ENCODE data around the gene PRELP. TPM values are rescaled to one million over a fixed set of nuclear protein-coding genes. Genes with fewer than 3 reads are reported as not detected.

PRELP gene
- total RNA-seq, 3 donors from 2014 or later, result 0.03 to 0.05 (median 0.03) TPM

GRCh38 chr1:203523667-203524066, 48.1 kb downstream of the PRELP start:
- Mint-ChIP-seq H3K9me3 (no peaks in the 10 kb centered on the region), H3K36me3 (ENCODE audit: insufficient read depth) (no peaks in the 10 kb centered on the region), H3K4me1 (ENCODE audit: low read depth) (no peaks in the 10 kb centered on the region), H3K4me3 (no peak overlapping the region), H3K27me3 (ENCODE audit: low read depth) (peaks cover 1% of the 10 kb centered on the region)
- ATAC-seq (no peak), DNase-seq (no peak)

- H3K9me3 Mint-ChIP-seq, result no peaks in the 10 kb centered on the region
- H3K27me3 Mint-ChIP-seq (ENCODE audit: low read depth), result peaks cover 1% of the 10 kb centered on the region
- no peaks in the 10 kb centered on the region for H3K36me3 Mint-ChIP-seq (ENCODE audit: insufficient read depth)
- no peaks in the 10 kb centered on the region for H3K4me1 Mint-ChIP-seq (ENCODE audit: low read depth)
- DNase-seq (no peak), ATAC-seq (no peak)
- H3K4me3 Mint-ChIP-seq, result no peak overlapping the region
Observed at GRCh38 chr1:203524152-203524551, 48.5 kb downstream of the PRELP start.

DNA sequence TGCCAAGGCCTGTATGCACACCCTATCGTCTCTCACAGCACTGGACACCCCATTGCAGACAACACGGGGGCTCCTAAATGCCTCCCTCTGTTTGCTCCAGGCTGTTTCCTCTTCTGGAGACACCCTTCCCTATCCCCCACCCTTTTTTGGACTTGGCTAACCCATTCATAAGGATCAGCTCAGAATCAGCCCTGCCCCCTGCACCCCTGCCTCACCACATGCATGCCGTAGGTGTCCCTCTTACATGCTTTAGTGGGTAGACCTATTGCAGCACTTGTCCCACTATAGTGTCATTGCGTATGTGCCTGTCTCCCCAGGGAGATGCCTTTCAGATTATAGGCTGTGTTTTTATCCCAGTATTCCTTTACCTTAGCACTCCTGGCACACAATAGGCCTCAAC, 49.2 kb downstream of the PRELP start:
- ATAC-seq (no peak), DNase-seq (no peak)
- Mint-ChIP-seq H3K9me3 (no peaks in the 10 kb centered on the region), H3K4me3 (no peak overlapping the region), H3K36me3 (ENCODE audit: insufficient read depth) (no peaks in the 10 kb centered on the region), H3K27me3 (ENCODE audit: low read depth) (peaks cover 1% of the 10 kb centered on the region), H3K4me1 (ENCODE audit: low read depth) (no peaks in the 10 kb centered on the region)

- ATAC-seq, result no peak
- H3K4me1 Mint-ChIP-seq (ENCODE audit: low read depth), result no peaks in the 10 kb centered on the region
- H3K27me3 Mint-ChIP-seq (ENCODE audit: low read depth), result peaks cover 1% of the 10 kb centered on the region
- no peaks in the 10 kb centered on the region for H3K36me3 Mint-ChIP-seq (ENCODE audit: insufficient read depth)
- no peaks in the 10 kb centered on the region for H3K9me3 Mint-ChIP-seq
- DNase-seq, result no peak
- H3K4me3 Mint-ChIP-seq, result no peak overlapping the region
Observed at GRCh38 chr1:203525685-203526084, 50.1 kb downstream of the PRELP start.

DNA sequence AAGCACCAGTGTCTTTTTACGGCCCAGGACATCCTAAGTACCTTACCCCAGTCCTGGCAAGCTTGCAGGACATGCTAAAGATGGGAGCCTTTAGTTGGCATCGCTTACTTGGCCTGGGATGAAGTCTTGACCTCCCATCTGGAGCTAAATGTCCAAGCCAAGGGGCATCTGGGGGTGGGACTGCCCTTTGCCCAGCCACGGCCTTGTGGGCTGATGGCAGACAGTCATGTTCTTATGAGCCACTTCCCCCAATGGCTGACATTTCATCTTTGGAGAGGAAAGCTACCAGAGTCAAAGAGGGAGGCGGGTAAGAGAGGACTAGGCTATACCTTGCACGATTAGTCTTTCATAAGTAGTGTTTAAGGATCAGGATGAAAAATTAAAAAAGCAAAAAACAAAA, 50.5 kb downstream of the PRELP start:
- ATAC-seq, result no peak
- H3K4me3 Mint-ChIP-seq, result no peak overlapping the region

DNA sequence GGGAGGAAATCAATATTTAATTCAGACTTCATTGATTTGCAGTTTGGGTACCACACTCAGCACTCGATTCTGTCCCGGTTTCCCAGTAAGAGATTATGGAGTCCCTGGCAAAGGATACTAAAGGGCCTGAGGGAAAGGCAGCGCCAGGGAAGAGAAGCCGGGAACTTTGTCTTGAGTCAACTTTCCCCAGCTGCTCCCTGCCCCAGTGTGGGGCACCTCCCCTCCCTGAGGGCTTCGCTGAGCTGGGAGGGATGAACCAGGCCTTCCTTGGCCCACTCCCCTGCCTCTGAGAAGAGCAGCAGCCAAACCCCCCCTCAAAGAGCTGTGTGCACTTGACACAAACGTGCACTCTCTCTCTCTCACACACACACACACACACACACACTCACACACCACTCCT, 51.0 kb downstream of the PRELP start:
- Mint-ChIP-seq H3K27me3 (ENCODE audit: low read depth) (peaks cover 1% of the 10 kb centered on the region), H3K4me3 (no peak overlapping the region), H3K4me1 (ENCODE audit: low read depth) (no peaks in the 10 kb centered on the region), H3K36me3 (ENCODE audit: insufficient read depth) (no peaks in the 10 kb centered on the region), H3K9me3 (no peaks in the 10 kb centered on the region)
- DNase-seq (no peak), ATAC-seq (no peak)

More for the DNA sequence above, 50.5 kb downstream of the PRELP start:
- no peaks in the 10 kb centered on the region for H3K36me3 Mint-ChIP-seq (ENCODE audit: insufficient read depth)
- no peak for DNase-seq
- H3K9me3 Mint-ChIP-seq, result no peaks in the 10 kb centered on the region
- peaks cover 1% of the 10 kb centered on the region for H3K27me3 Mint-ChIP-seq (ENCODE audit: low read depth)
- H3K4me1 Mint-ChIP-seq (ENCODE audit: low read depth), result no peaks in the 10 kb centered on the region

- no peaks in the 10 kb centered on the region for H3K4me1 Mint-ChIP-seq (ENCODE audit: low read depth)
- no peaks in the 10 kb centered on the region for H3K36me3 Mint-ChIP-seq (ENCODE audit: insufficient read depth)
- H3K27me3 Mint-ChIP-seq (ENCODE audit: low read depth), result peaks cover 1% of the 10 kb centered on the region
- DNase-seq, result no peak
- H3K4me3 Mint-ChIP-seq, result no peak overlapping the region
- no peak for ATAC-seq
- no peaks in the 10 kb centered on the region for H3K9me3 Mint-ChIP-seq
Observed at GRCh38 chr1:203527013-203527412, 51.4 kb downstream of the PRELP start.

GRCh38 chr1:203528063-203528462, 52.5 kb downstream of the PRELP start:
- no peak for ATAC-seq
- Mint-ChIP-seq H3K9me3 (no peaks in the 10 kb centered on the region), H3K27me3 (ENCODE audit: low read depth) (peaks cover 1% of the 10 kb centered on the region), H3K4me3 (no peak overlapping the region), H3K4me1 (ENCODE audit: low read depth) (no peaks in the 10 kb centered on the region), H3K36me3 (ENCODE audit: insufficient read depth) (no peaks in the 10 kb centered on the region)
- no peak for DNase-seq

- H3K4me1 Mint-ChIP-seq (ENCODE audit: low read depth), result no peaks in the 10 kb centered on the region
- no peaks in the 10 kb centered on the region for H3K9me3 Mint-ChIP-seq
- no peak for ATAC-seq
Observed at GRCh38 chr1:203528976-203529835, 53.6 kb downstream of the PRELP start.

DNA sequence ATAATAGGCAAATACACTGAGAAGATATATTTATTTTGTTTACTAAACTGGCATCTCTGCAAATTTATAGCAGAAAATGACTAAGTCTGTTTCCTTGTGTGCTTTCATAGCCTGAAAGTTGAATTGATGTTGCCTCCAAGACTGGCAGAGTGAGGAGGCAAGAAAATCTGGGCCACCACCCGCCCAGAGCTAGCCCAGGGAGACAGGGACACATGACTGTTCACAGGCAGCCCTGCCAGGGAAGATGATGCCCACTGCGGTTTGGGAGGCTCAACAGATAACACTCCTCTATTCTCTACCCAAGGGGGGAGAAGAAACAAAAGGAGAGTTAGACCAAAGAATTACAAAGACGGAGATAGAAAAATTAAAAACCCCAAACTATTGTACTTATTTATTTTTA, 55.5 kb downstream of the PRELP start:
- no peaks in the 10 kb centered on the region for H3K9me3 Mint-ChIP-seq
- no peak for DNase-seq
- H3K36me3 Mint-ChIP-seq (ENCODE audit: insufficient read depth), result no peaks in the 10 kb centered on the region
- ATAC-seq, result no peak
- H3K27me3 Mint-ChIP-seq (ENCODE audit: low read depth), result peaks cover 1% of the 10 kb centered on the region
- no peaks in the 10 kb centered on the region for H3K4me1 Mint-ChIP-seq (ENCODE audit: low read depth)
- H3K4me3 Mint-ChIP-seq, result no peak overlapping the region

More at GRCh38 chr1:203528976-203529835, 53.6 kb downstream of the PRELP start:
- Mint-ChIP-seq H3K27me3 (ENCODE audit: low read depth) (peaks cover 1% of the 10 kb centered on the region), H3K36me3 (ENCODE audit: insufficient read depth) (no peaks in the 10 kb centered on the region), H3K4me3 (no peak overlapping the region)
- no peak for DNase-seq

- H3K36me3 Mint-ChIP-seq (ENCODE audit: insufficient read depth), result no peaks in the 10 kb centered on the region
- ATAC-seq (no peak), DNase-seq (no peak)
- no peaks in the 10 kb centered on the region for H3K9me3 Mint-ChIP-seq
- no peaks in the 10 kb centered on the region for H3K27me3 Mint-ChIP-seq (ENCODE audit: low read depth)
- no peaks in the 10 kb centered on the region for H3K4me1 Mint-ChIP-seq (ENCODE audit: low read depth)
- H3K4me3 Mint-ChIP-seq, result no peak overlapping the region
Observed at GRCh38 chr1:203534012-203534411, 58.4 kb downstream of the PRELP start.

GRCh38 chr1:203534526-203534925, 58.9 kb downstream of the PRELP start:
- Mint-ChIP-seq H3K4me1 (ENCODE audit: low read depth) (no peaks in the 10 kb centered on the region), H3K9me3 (no peaks in the 10 kb centered on the region), H3K36me3 (ENCODE audit: insufficient read depth) (no peaks in the 10 kb centered on the region), H3K4me3 (no peak overlapping the region), H3K27me3 (ENCODE audit: low read depth) (no peaks in the 10 kb centered on the region)
- no peak for DNase-seq
- ATAC-seq, result no peak

DNA sequence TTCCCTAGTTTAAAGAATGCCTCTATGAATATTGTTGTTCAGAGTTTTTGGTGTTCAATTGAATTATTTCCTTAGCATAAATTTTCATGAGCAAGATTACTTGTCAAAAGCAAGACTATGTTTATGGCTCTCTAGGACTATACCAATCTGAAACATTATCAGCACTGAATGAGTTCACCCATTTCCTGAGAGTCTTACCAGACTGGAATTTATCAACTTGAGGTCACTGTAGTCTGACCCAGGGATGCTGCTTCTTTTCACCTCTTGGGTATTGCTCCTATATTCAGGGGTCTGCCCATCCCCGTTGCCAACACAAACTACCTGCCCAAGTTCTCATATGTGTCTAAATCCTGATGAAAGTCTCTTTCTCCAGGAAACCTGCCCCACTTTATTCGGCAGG, 61.0 kb downstream of the PRELP start:
- DNase-seq (no peak), ATAC-seq (no peak)
- Mint-ChIP-seq H3K9me3 (no peaks in the 10 kb centered on the region), H3K36me3 (ENCODE audit: insufficient read depth) (no peaks in the 10 kb centered on the region), H3K4me3 (no peak overlapping the region), H3K27me3 (ENCODE audit: low read depth) (no peaks in the 10 kb centered on the region), H3K4me1 (ENCODE audit: low read depth) (no peaks in the 10 kb centered on the region)

GRCh38 chr1:203536980-203537455, 61.4 kb downstream of the PRELP start:
- H3K27me3 Mint-ChIP-seq (ENCODE audit: low read depth), result no peaks in the 10 kb centered on the region
- no peaks in the 10 kb centered on the region for H3K36me3 Mint-ChIP-seq (ENCODE audit: insufficient read depth)
- no peaks in the 10 kb centered on the region for H3K4me1 Mint-ChIP-seq (ENCODE audit: low read depth)
- DNase-seq (no peak), ATAC-seq (no peak)
- no peak overlapping the region for H3K4me3 Mint-ChIP-seq
- no peaks in the 10 kb centered on the region for H3K9me3 Mint-ChIP-seq

DNA sequence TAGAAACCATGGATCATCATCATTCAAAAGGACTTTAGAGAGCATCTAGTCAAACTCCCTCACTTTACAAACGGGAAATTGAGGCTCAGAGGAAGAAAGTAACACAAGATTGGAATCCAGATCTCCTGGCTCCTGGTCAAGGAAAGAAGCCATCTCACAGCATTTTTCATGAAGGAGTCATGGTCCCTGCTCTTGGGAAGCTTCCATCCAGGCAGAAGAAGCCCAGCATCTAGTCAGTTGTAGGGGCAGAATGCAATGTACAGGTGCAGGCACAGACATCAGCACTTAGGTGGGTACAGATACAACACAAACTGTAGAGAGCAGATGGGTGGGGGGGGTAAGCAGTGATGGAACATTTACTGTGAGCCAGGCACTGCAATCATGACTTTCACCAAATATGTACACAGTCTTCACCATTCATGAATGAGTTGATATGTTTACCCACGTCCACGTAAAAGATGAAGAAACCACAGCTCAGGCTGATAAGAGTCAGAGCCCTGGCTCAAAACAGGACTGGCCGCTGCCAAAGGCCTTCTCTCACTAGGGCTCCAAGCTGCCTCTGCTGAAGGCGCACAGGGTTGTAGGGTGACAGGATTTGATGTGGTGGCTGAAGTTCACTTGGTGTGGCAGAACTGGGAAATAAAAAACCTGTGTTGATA, 62.3 kb downstream of the PRELP start:
- no peak for ATAC-seq
- Mint-ChIP-seq H3K9me3 (no peaks in the 10 kb centered on the region), H3K36me3 (ENCODE audit: insufficient read depth) (no peaks in the 10 kb centered on the region), H3K4me1 (ENCODE audit: low read depth) (no peaks in the 10 kb centered on the region), H3K4me3 (no peak overlapping the region), H3K27me3 (ENCODE audit: low read depth) (no peaks in the 10 kb centered on the region)
- no peak for DNase-seq

Measured in activated T-cell treated with anti-CD3 and anti-CD28 coated beads, Interleukin-2, amount 50 U/mL, for 4 hours (primary cell).